GM12865 (cell line): Measurements from ENCODE around the gene TMEM234.

Experiments used
- DNase-seq: peaks from one replicate; pipeline ENCODE4 v3.0.0; 2010; ENCODE audit warnings: low read depth
- H3K4me3 ChIP-seq: 2 replicates; pipeline ENCODE4 v1.5.1; 2011; ENCODE audit warnings: mild to moderate bottlenecking, low read depth, low read length, control low read depth
- TF ChIP-seq, protein P1 (sequence below): IDR thresholded peaks from 2 replicates; pipeline ENCODE4 v1.5.1; 2011; ENCODE audit warnings: low read length, control low read depth, low read depth, inconsistent platforms; ENCODE audit not compliant: insufficient read depth; ENCODE audit errors: missing control alignments

The TMEM234 gene

DNA sequence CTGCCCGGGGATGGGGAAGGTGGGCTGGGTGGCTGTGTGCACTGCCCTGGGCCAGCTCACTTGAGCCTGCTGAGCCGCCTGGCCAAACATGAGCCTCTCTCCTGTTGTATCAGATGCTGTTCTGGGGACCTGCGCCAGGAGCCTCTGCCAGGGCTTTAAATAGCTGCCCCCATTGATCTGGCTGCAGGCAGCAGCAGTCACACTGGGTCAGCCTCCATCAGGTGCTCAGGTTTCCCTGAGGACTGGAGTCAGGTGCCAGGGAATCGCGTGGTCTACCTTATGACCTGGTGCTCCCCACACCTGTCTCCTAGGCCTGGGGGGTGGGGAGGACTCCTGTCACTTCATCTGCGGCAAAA, 22.5 kb downstream of the TMEM234 start:
- TF ChIP-seq, protein P1, sequence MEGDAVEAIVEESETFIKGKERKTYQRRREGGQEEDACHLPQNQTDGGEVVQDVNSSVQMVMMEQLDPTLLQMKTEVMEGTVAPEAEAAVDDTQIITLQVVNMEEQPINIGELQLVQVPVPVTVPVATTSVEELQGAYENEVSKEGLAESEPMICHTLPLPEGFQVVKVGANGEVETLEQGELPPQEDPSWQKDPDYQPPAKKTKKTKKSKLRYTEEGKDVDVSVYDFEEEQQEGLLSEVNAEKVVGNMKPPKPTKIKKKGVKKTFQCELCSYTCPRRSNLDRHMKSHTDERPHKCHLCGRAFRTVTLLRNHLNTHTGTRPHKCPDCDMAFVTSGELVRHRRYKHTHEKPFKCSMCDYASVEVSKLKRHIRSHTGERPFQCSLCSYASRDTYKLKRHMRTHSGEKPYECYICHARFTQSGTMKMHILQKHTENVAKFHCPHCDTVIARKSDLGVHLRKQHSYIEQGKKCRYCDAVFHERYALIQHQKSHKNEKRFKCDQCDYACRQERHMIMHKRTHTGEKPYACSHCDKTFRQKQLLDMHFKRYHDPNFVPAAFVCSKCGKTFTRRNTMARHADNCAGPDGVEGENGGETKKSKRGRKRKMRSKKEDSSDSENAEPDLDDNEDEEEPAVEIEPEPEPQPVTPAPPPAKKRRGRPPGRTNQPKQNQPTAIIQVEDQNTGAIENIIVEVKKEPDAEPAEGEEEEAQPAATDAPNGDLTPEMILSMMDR: no peak
- H3K4me3 ChIP-seq: peak overlapping the region; percentile 82
- no peak for DNase-seq

DNA sequence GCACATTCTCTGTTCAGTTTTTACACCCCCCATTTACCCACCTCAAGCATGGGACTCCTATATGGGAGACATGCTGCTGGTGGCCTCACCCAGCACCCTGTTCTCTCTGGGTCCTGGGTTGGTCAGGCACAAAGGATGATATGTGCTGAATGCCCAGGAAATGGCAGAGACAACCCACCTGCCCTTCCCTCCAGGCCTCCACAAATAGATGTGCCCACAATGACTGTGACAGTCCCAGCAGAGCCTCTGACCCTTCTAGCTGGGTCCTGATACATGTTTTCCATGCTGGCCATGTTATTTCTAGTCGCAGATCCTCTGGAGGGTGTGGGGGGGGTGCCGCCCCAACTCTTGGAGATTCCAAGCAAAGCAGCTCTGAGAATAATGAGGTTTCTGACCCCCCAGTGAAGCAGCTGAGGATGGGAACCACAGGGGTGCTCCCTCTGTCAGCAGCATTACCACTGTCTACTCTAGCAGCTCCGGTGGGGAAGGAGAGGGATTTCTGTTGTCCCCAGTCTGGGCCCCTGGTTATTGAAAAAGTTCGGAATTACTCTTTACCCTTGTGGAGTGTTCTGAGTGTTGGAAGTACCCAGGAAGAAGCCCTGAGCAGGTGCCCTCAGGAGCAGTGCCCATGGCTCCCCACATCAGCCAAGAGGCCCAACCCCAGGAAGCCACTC, 23.0 kb downstream of the TMEM234 start:
- no peak overlapping the region for H3K4me3 ChIP-seq
- no peak for DNase-seq
- TF ChIP-seq, protein P1: no peak

DNA sequence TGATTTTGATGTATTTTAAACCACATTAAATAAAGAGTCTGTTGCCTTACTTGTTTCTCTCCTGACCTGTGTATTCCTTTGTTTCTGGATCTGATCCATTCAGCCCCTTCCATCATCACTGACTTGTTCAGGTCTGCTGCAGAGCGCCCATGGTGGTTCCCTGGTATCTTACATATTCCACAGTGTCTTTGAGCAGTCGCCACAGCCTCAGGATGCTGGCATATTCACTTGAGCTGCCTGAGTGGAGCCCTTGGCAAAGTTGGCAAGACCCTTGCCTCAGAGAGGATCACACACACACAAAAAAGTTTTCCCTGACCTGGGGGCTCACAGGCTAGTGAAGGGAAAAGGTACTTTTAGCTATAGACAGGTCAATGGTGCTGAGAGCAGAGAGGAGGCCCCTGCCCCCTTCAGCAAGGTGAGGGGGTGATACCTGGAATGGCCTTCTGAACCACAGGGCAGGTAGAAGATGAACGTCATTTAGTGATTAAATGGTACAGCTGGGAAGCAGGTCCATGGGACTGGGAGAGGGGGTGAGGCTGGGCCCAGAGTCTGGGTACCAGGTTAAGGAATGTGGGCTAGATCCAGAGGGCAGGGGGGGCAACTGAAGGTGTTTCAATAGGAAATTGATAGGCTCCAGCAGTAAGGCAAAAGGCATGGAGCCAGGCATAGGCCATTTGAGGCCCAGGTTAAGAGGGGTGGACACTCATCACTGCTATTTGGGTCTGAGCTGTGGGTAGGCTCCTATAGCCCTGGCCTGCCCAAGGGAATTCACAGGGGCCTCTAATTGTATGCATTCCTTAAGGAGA, 23.7 kb downstream of the TMEM234 start:
- TF ChIP-seq, protein P1: no peak
- no peak overlapping the region for H3K4me3 ChIP-seq
- DNase-seq: no peak

DNA sequence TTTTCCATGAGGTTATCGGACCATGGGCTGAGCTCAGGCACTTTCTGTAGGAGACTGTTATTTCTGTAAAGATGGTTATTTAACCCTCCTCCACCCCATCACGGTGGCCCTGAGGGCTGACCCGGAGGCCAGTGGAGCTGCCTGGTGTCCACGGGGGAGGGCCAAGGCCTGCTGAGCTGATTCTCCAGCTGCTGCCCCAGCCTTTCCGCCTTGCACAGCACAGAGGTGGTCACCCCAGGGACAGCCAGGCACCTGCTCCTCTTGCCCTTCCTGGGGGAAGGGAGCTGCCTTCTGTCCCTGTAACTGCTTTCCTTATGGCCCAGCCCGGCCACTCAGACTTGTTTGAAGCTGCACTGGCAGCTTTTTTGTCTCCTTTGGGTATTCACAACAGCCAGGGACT, 24.3 kb downstream of the TMEM234 start:
- TF ChIP-seq, protein P1: no peak
- no peak for DNase-seq
- H3K4me3 ChIP-seq: no peak overlapping the region

DNA sequence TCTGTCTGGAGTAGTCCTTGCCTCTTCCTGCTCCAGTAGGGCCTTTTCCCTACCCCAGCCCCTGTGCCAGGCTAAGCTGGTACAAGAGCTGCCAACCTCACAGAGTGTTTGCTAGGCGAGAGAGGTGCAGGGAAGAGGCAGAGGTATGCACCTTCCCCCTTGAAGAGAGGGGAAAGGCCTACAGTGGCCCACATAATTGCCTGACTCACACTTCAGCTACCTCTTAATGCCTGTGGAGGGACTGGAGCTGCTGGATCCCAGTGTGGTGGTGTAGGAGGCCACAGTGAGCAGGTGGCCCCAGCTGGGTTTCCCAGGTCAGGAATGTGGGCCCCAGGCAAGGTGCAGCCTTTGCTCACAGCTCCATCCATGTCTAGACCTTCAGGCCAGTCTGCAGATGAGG, 25.1 kb downstream of the TMEM234 start:
- TF ChIP-seq, protein P1: no peak
- no peak for DNase-seq

DNA sequence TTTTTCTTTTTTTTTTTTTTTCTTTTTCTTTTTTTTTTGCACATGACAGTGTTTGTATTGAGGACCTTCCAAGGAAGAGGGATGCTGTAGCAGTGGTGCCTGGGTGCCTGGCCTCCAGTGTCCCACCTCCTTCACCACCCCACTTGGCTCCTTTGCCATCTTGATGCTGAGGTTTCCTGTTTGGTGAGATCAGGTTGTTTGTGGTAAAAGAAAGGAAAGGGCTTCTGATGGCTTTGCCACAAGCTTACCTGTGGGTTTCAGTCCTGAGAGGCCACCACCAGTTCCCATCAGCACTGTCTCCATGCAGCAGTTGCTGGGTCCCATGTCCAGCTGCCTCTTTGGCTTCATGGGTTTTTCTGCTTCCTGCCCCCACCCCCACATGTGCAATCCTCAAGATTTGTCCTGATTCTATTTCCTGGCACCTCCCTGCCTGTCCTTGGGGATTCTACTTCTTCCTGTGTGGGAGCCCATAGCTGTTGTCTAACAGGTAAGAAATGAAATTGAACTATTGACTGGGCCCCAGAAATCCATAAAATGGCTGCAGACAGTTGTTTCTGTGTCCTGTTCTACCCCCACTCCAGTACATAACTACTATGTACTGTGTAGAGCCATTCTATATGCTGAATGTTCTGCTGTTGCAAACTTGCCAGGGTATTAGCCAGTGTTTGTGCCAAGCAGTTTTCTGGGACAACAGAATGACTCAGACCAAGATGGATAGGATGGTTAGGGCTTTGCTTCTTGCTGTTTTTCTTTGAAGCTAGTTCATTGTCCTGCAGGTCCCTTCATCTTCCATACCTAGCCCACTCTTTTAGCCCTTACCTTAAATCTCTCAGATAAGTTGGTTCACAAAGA, 26.0 kb downstream of the TMEM234 start:
- no peak for DNase-seq
- H3K4me3 ChIP-seq: no peak overlapping the region
- TF ChIP-seq, protein P1: no peak

More for the DNA sequence above, 25.1 kb downstream of the TMEM234 start:
- H3K4me3 ChIP-seq: no peak overlapping the region
